ENCODE data around the gene CCSER1. TPM values are rescaled to one million over a fixed set of nuclear protein-coding genes. Genes with fewer than 3 reads are reported as not detected.
"Not testable (repeated sequence)": the region's sequence is repeated elsewhere in the genome, so short reads cannot be mapped to it uniquely, and the experiment has no call there.

The CCSER1 gene
- total RNA-seq, 1 donor, result under 0.01 TPM

DNA sequence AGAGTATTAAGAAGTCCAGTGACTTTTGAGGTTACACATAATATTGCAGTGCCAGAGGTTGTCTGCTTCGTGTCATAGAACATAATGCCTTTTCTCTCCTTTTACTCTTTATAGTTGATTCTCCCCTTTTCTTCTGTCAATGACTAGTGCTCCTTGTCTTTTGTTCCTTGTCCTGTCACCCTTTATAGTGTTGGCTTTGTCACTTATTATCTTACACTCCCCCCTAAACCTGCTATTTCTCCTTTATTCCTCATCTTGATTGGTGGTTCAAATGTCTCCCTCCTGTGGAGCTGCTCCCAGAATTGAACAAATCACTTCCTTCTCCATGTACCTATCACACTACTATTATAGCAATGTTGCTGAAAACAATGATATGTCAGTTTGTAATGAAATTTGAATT is 1320.0 kb downstream of the CCSER1 start:
- no peak for DNase-seq (ENCODE audit: low read depth)
- H3K4me3 ChIP-seq (ENCODE audit: low read depth, low read length), result no peak overlapping the region
- TF ChIP-seq CTCF (IDR thresholded peaks at IDR 0.05; ENCODE audit: insufficient read depth, low read length), result no peak

DNA sequence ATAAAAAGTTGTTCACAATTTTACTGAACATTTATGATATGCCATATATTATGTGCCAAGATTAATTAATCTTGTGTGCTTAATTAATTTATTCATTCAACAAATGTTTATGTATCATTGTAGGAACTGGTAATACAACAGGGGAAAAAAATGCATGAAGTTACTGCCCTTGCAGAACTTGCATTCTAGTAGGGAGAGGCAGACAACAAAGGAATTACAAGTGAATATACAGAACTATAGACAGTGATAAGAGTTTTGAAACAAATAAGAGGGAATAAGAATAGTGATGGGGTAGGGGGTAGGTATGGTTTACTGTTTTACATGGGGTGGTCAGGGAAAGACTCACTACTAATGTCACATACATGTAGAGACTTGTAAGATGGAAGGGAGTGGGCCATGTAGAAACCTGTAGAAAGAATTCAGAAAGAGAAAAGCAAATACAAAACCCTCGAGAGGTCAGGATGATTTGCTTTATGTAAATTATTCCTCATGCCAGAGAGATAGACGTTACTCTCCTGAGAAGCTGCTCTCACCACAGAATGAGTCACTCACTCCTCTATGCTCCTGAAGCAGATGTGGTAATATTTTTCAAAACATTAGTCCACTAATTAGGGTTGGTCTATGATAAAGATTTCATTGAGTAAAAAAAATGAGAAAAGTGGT is 1321.6 kb downstream of the CCSER1 start:
- TF ChIP-seq CTCF (IDR thresholded peaks at IDR 0.05; ENCODE audit: insufficient read depth, low read length), result no peak
- no peak overlapping the region for H3K4me3 ChIP-seq (ENCODE audit: low read depth, low read length)
- DNase-seq (ENCODE audit: low read depth), result no peak

DNA sequence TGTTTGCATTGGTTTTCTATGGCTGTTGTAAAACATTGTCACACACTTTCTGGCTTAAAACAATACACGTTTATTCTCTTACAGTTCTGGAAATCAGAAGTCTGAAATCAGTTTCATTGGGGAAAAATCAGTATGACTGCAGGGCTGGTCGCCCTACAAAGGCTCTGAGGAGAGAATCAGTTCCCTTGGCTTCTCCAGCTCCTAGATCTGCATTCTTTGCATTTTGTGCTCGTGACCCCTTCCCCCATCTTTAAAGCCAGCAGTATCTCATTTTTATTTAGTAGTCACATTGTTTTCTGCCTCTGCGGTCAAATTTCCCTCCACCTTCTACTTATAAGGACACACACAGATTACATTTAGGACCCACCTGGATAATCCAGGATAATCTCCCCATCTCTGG is 1326.9 kb downstream of the CCSER1 start:
- DNase-seq (ENCODE audit: low read depth), result no peak
- no peak overlapping the region for H3K4me3 ChIP-seq (ENCODE audit: low read depth, low read length)
- TF ChIP-seq CTCF (IDR thresholded peaks at IDR 0.05; ENCODE audit: insufficient read depth, low read length), result no peak

DNA sequence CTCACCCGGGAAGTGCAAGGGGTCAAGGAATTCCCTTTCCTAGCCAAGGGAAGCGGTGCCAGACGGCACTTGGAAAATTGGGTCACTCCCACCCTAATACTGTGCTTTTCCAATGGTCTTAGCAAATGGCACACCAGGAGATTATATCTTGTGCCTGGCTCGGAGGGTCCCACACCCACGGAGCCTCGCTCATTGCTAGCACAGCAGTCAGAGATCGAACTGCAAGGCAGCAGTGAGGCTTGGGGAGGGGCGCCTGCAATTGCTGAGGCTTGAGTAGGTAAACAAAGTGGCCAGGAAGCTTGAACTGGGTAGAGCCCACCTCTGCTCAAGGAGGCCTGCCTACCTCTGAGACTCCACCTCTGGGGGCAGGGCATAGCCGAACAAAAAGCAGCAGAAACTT is 1335.4 kb downstream of the CCSER1 start:
- not testable (repeated sequence) for H3K4me3 ChIP-seq (ENCODE audit: low read depth, low read length); DNase-seq (ENCODE audit: low read depth)

DNA sequence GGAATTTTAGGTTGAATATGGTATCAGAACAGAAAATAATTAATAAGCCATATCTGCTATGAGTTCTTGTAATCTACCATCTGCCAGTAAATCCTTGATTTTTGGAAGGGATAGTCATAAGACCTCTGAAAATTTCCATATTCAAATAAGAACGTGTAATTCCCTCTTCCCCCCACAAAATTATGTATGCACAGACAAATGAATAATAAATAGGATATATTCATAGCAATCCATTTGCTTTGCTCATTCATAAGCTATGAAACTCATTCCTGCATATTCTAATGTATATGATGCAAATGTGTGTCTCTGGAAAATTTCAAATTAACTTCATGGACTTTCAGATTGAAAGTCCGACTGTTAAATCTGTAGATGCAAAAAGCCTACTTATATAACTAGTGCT is 1343.5 kb downstream of the CCSER1 start:
- no peak for TF ChIP-seq CTCF (IDR thresholded peaks at IDR 0.05; ENCODE audit: insufficient read depth, low read length)
- H3K4me3 ChIP-seq (ENCODE audit: low read depth, low read length), result no peak overlapping the region
- DNase-seq (ENCODE audit: low read depth), result no peak

DNA sequence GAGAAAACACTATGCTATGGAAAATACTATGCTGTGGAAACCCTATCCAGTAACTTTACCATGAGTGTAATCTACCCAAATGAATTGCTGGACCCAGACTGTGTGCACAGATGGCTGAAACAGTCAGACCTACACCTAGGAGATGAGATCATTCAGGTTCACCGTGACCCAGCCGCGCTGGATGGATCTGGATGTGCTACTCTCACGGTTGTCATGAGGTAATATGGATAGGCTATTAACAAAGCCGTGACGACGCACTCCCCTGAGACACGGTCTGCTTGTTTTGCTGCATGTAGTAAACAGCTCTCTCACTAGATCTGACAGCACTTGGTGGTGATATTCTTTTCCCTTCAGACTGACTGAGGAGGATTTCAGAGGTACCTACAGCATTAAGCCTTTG is 1344.1 kb downstream of the CCSER1 start:
- no peak for TF ChIP-seq CTCF (IDR thresholded peaks at IDR 0.05; ENCODE audit: insufficient read depth, low read length)
- DNase-seq (ENCODE audit: low read depth), result no peak
- H3K4me3 ChIP-seq (ENCODE audit: low read depth, low read length), result no peak overlapping the region

GRCh38 chr4:91472046-91472445 is 1344.9 kb downstream of the CCSER1 start:
- no peak overlapping the region for H3K4me3 ChIP-seq (ENCODE audit: low read depth, low read length)
- no peak for DNase-seq (ENCODE audit: low read depth)
- no peak for TF ChIP-seq CTCF (IDR thresholded peaks at IDR 0.05; ENCODE audit: insufficient read depth, low read length)

All from fibroblast of the aortic adventitia (primary cell).